Esophagus squamous epithelium (tissue), 5 donors: ENCODE measurements around the gene HERC5. TPM values are rescaled to one million over a fixed set of nuclear protein-coding genes. Genes with fewer than 3 reads are reported as not detected.

Experiments
- DNase-seq: peaks from one replicate; lab custom pipeline; 2025; lab: John Stamatoyannopoulos, UW
- H3K27ac ChIP-seq, 4 donors: fragments of 200-600 bp; sonication (generic); one replicate each; pipeline ENCODE4 v1.5.1; 2016 to 2019; ENCODE audit warnings: mild to moderate bottlenecking in 1 of 4
- H3K27me3 ChIP-seq, 4 donors: fragments of 200-600 bp; sonication (generic); 1 replicate in 3 of 4; 2 replicates in 1 of 4; pipeline versions ENCODE4 v1.5.1 to v1.6.0; 2017 to 2021; ENCODE audit warnings: antibody characterized with exemption in 1 of 4
- H3K36me3 ChIP-seq, 3 donors: fragments of 200-600 bp; sonication (generic); one replicate each; pipeline ENCODE4 v1.5.1; 2016 to 2019
- H3K4me1 ChIP-seq, 3 donors: fragments of 200-600 bp; sonication (generic); one replicate each; pipeline ENCODE4 v1.5.1; 2017 to 2019
- H3K4me3 ChIP-seq, 4 donors: fragments of 200-600 bp; sonication (generic); 1 replicate in 3 of 4; 2 replicates in 1 of 4; pipeline ENCODE4 v1.5.1; 2016 to 2019; ENCODE audit warnings: mild to moderate bottlenecking in 2 of 4, moderate library complexity in 1 of 4
- H3K9me3 ChIP-seq, 3 donors: fragments of 200-600 bp; sonication (generic); one replicate each; pipeline ENCODE4 v1.5.1; 2016 to 2019
- CTCF ChIP-seq, 6 experiments: fragments of 450-650 bp in 4 of 6; fragments of 200-600 bp in 2 of 6; sonication (generic) in 2 of 6; IDR thresholded peaks; one replicate each; pipeline ENCODE4 v1.5.1; 2016 to 2019; ENCODE audit warnings: antibody characterized with exemption in 6 of 6, mild to moderate bottlenecking in 4 of 6, moderate library complexity in 4 of 6
- POLR2A ChIP-seq, 4 donors: fragments of 450-650 bp; IDR thresholded peaks; one replicate each; pipeline ENCODE4 v1.6.1; 2017; ENCODE audit warnings: antibody characterized with exemption in 4 of 4, mild to moderate bottlenecking in 4 of 4, moderate library complexity in 3 of 4
- WGBS, 2 donors: methylation state at CpG; one replicate each; pipeline ENCODE4 v1.1.5; 2018; 5-methylcytosine and 5-hydroxymethylcytosine counted together
- intact Hi-C: fragments of 100-400 bp; cut with DNase I; formaldehyde crosslinking; loops from one replicate; pipeline ENCODE4 v1.15.0; 2022
- total RNA-seq, 4 donors: library from RNA; depleted of rRNA; stranded (reverse); fragments of >200 nt; gene quantifications; one replicate each; pipeline ENCODE4 v1.1.0, GENCODE V29; 2016
- donor health status: DM: yes; HTN: yes; CAD: no.

Gene HERC5
- total RNA-seq, 4 donors from 2014 or later: 0.08 to 4.2 (median 1.7) TPM

GRCh38 chr4:88458104-88458740 lies 1.3 kb downstream of the HERC5 start:
- Histone ChIP-seq H3K4me3 (peak overlapping the region in 3 of 4 donors; percentile 60 to 89 (median 67)), H3K27me3 (peaks cover 0 to 9% (median 0%) of the 10 kb centered on the region in 4 donors), H3K4me1 (peaks cover 4 to 27% (median 4%) of the 10 kb centered on the region in 3 donors), H3K36me3 (peaks cover 0 to 7% (median 0%) of the 10 kb centered on the region in 3 donors), H3K9me3 (no peaks in the 10 kb centered on the region), H3K27ac (peak overlapping the region in 2 of 4 donors; percentile 75 to 85)
- TF ChIP-seq POLR2A (IDR thresholded peaks at IDR 0.05): no peak
- DNase-seq: no peak
- 58 to 65% methylated on average over 7 of the region's 7 CpGs for whole genome bisulfite sequencing, 2 donors
- intact Hi-C loops: no loop called here

GRCh38 chr4:88465653-88466192 lies 8.8 kb downstream of the HERC5 start:
- peaks cover 0 to 51% (median 0%) of the 10 kb centered on the region in 3 donors for H3K36me3 ChIP-seq
- no peaks in the 10 kb centered on the region for H3K9me3 ChIP-seq
- TF ChIP-seq POLR2A (IDR thresholded peaks at IDR 0.05): no peak
- TF ChIP-seq CTCF (IDR thresholded peaks at IDR 0.05): no peak
- intact Hi-C loops: no loop called here
- DNase-seq: no peak
- whole genome bisulfite sequencing, 2 donors: 82 to 100% methylated on average over 1 of the region's 1 CpG
- H3K27me3 ChIP-seq: no peaks in the 10 kb centered on the region
- H3K4me1 ChIP-seq: no peaks in the 10 kb centered on the region
- H3K4me3 ChIP-seq: no peak overlapping the region
- no peak overlapping the region for H3K27ac ChIP-seq

DNA sequence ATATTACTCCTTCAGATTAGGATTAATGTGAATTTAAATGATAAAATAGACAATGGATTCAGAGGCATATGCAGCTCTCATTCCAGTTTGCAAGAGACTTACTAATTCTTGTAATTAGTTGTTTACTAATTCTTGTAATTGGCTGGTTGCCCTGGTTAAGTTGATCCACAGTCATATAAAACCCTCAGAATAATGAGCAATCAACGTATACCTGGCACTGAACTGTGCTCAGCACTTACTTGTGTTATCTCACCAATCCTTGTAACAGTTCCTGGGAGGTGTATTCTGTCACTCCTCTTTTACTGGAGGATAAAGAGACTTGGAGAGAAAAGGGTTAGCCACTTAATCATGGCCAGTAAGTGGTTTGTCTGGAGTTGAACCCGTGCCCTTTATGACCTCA lies 10.5 kb downstream of the HERC5 start:
- Histone ChIP-seq H3K4me3 (no peak overlapping the region), H3K27me3 (no peaks in the 10 kb centered on the region), H3K36me3 (peaks cover 0 to 52% (median 1%) of the 10 kb centered on the region in 3 donors), H3K27ac (no peak overlapping the region), H3K4me1 (no peaks in the 10 kb centered on the region), H3K9me3 (no peaks in the 10 kb centered on the region)
- WGBS, 2 donors: 33 to 71% methylated on average over 2 of the region's 2 CpGs
- intact Hi-C loops: no loop called here
- no peak for DNase-seq
- TF ChIP-seq CTCF (IDR thresholded peaks at IDR 0.05): no peak
- TF ChIP-seq POLR2A (IDR thresholded peaks at IDR 0.05): no peak

- Histone ChIP-seq H3K27ac (no peak overlapping the region), H3K36me3 (peaks cover 0 to 16% (median 6%) of the 10 kb centered on the region in 3 donors), H3K4me3 (no peak overlapping the region), H3K4me1 (no peaks in the 10 kb centered on the region), H3K27me3 (no peaks in the 10 kb centered on the region), H3K9me3 (no peaks in the 10 kb centered on the region)
- intact Hi-C loops: no loop called here
- no peak for DNase-seq
- WGBS, 2 donors: 69 to 78% methylated on average over 3 to 4 of the region's 5 CpGs
- TF ChIP-seq CTCF (IDR thresholded peaks at IDR 0.05): no peak
Measured at GRCh38 chr4:88477229-88477860, 20.4 kb downstream of the HERC5 start.

DNA sequence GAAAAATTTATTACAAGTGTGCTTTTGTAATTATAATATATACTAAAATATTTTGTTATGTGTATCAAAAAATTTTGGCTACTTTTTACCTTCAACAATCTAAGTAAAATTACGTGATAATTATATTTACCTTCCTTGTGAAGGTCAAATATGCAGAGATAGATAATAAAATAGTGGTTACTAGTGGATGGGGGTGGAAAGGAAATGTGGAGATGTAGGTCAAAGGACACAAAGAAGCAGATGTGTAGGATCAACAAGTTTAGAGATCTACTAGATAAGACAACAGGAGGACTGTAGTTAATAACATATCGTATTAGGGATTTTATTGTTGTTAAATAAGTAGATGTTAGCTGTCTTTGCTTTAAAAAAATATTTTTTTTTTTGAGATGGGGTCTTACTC lies 21.3 kb downstream of the HERC5 start:
- no peak for TF ChIP-seq CTCF (IDR thresholded peaks at IDR 0.05)
- no peak for TF ChIP-seq POLR2A (IDR thresholded peaks at IDR 0.05)

More for the DNA sequence above, 21.3 kb downstream of the HERC5 start:
- Histone ChIP-seq H3K27me3 (no peaks in the 10 kb centered on the region), H3K36me3 (peaks cover 0 to 15% (median 0%) of the 10 kb centered on the region in 3 donors), H3K4me1 (no peaks in the 10 kb centered on the region), H3K4me3 (no peak overlapping the region), H3K9me3 (no peaks in the 10 kb centered on the region), H3K27ac (no peak overlapping the region)
- no peak for DNase-seq
- 92 to 94% methylated on average over 2 of the region's 2 CpGs for WGBS, 2 donors
- intact Hi-C loops: no loop called here
